Measurements from ENCODE around the gene MAN2A1.

DNA sequence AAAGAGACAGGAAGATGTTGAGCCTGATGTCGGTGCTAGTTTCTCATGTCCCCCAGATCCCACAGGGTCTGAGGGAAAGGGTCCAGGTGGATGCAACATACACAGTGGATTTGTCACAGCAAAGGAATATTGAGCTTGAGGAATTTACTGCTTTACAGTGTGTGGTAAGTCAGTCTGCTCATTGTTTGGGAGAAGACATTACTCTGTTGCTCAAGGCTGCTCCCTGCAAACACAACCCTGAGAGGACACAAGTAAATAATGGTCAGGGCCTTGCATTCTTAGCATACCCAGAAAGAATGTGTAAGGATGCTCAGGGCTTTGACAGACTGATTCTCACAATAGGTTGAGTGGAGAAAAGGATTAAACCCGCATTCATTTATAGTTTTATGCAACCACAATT lies 7.3 kb upstream of the MAN2A1 start:
- TF ChIP-seq, protein P1, sequence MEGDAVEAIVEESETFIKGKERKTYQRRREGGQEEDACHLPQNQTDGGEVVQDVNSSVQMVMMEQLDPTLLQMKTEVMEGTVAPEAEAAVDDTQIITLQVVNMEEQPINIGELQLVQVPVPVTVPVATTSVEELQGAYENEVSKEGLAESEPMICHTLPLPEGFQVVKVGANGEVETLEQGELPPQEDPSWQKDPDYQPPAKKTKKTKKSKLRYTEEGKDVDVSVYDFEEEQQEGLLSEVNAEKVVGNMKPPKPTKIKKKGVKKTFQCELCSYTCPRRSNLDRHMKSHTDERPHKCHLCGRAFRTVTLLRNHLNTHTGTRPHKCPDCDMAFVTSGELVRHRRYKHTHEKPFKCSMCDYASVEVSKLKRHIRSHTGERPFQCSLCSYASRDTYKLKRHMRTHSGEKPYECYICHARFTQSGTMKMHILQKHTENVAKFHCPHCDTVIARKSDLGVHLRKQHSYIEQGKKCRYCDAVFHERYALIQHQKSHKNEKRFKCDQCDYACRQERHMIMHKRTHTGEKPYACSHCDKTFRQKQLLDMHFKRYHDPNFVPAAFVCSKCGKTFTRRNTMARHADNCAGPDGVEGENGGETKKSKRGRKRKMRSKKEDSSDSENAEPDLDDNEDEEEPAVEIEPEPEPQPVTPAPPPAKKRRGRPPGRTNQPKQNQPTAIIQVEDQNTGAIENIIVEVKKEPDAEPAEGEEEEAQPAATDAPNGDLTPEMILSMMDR (IDR thresholded peaks at IDR 0.05; ENCODE audit: low read length) = no peak
- no peak for TF ChIP-seq EZH2 (IDR thresholded peaks at IDR 0.05; ENCODE audit: borderline replicate concordance, low read length)
